Stimulated activated CD4-positive, alpha-beta T cell treated with anti-CD3 and anti-CD28 coated beads, Interleukin-1b, Interleukin-23, amount 100 ng/mL, for 48 hours (primary cell): ENCODE measurements around the gene TRIP4.
"Not testable (repeated sequence)": the region's sequence is repeated elsewhere in the genome, so short reads cannot be mapped to it uniquely, and the experiment has no call there.

ENCODE experiments used
- DNase-seq: peaks from one replicate; pipeline ENCODE4 v3.0.0-alpha.2; 2020

TRIP4 gene

DNA sequence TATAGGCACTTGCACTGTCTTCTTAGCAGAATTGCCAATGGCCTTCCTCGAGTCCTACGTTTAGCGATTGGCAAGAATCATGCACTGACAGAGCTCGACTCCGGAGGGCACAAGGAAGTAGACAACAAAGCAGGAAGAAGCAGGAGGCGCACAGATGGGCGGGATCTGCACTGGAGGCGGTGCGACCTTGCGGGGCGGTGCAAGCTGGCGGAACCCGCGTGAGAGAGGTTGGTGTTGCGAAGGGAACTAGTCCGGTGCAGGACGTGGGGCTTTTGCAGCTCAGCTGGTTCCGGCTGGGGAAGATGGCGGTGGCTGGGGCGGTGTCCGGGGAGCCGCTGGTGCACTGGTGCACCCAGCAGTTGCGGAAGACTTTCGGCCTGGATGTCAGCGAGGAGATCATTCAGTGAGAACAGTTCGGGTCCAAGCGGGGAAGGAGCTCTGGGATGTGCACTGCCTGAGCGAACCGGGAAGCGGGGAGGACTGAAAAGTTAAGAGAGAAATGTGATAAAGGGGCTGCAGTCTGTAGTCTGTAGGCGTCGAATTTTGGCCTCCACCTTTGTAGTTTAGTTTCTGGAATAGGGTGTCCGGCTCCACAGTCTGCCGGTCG is at the start of gene TRIP4:
Gene TRIP4, plus strand, starts transcription at position 275 of the 607 bp plus-strand sequence. Its CDS starts 28 bp downstream, at position 303.
- DNase-seq = peak; percentile 98

DNA sequence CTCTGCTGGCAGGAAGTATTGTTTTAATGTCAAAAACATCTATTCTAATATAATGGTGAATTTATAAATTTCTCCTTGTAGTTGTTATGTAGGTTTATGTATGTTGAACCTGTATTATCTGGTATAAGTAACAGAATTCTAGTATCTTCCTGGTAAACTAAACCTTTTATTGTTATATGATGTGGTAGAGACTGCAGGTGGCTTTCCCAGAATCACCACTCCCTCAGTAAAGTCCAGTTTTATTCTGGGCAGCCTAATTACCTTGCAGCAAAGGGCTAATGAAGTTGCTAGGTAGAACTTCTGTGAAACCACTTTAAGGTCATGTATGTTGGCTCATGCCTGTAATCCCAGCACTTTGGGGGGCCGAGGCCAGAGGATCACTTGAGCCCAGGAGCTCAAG is 47.3 kb upstream of the TRIP4 start:
- no peak for DNase-seq

DNA sequence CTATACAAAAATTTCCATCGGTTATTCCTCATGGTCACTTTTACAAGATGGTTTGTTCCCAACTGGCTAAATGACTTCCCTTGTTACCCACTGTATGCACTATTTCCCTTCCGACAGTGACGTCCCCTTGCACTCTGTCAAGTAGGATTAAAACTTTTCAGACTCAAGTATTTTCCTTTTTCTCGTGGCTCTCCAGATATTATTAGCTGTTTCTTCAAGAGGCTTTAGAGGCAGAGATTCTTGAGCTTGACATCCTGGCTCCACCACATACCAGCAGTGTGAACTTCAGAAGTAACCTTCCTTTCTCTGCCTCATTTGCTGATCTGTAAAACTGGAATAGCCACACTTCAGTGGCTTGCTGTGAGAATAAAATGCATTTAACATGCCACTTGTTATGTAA is 45.7 kb upstream of the TRIP4 start:
- no peak for DNase-seq

DNA sequence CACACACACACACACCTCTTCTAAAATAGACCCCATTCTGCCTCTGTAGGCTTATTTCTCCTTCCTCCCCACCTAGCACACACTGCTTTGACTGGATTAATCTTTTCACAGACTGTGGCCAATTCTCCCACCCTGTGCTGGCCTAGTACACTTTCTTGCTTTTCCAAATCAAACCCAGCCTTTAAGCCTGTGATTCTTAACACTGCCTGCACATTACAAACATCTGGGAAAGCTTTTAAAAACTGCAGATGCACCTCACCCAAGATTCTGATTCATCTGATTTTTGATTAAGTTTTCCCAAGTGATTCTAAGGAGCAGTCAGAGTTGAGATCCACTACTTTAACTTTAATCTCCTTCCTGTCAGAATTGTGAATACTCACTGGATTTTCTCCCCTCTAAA is 44.4 kb upstream of the TRIP4 start:
- DNase-seq = no peak

DNA sequence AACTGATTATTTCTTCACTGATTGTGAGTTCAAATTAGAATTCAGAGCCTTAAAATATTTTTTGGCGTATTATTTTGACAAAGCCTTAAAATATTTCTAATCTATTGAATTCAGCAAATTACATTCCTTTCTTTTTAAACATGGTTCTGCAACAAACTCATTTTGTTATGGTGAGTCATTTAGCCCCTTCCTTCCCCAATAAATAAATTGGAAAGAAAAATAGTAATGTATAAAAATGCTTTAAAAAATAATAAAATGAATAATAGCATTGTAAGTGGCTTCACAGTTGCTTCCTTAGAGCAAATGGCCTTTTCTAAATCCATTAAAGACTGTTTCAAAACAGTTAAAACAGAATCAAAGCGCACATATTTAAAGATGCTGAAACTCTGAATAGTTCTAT is 43.8 kb upstream of the TRIP4 start:
- DNase-seq = no peak

DNA sequence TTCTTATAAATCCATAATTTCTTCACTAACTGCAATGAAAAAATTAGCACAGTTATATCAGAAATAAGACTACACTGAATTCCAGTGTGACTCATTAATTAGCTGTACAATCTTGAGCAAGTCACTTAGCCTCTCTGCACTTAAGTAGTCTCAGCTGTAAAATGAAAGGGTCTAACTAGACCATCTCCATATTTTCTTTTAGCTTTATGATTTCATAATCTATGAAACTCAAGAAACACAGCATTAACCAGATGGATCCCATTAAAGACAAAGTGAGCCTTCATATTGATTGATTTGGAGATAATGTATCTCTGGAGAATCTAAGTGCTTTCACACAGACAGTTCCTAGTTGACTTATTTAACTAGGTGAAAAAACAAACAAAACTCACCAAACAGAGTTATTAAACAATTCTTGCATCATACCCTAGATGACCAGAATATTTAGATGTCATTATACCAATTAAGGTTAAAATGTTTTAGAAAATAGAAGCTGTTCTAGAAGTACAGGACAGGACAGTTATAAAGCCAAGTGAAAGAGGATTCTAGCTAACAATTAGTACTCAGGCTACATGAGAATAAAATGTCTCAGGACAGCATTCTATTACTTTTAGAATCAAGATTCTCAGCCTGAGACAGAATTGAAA is 42.9 kb upstream of the TRIP4 start:
- DNase-seq = no peak

DNA sequence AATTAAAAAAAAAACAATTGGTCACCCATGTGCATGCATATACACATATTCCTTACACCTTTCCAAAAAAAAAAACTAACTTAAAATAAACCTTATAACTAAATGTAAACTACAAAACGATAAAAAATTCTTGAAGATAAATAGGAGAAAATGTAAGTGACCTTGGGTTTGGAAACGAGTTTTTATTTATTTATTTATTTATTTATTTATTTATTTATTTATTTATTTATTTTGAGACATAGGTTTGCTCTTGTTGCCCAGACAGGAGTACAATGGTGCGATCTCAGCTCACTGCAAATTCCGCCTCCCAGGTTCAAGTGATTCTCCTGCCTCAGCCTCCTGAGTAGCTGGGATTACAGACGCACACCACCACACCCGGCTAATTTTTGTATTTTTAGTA is 41.4 kb upstream of the TRIP4 start:
- not testable (repeated sequence) for DNase-seq

DNA sequence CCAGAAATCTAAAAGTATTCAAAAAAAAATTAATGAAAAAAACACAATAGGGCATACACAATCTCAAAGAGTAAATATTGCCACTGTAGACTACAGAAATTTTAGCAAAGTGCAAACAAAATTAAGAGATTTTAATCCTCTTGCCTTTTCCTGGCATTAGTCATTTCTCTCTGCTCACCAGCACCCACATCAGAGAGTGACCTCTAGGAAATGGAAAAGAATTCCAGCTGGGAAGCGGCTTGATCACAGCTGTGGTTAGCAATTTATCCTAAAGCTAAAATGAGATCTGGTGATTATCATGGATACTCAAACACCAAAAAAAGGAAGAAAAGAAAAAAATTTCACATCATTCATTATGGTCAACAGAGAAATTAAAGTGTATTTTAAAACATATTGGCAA is 39.2 kb upstream of the TRIP4 start:
- DNase-seq = no peak

DNA sequence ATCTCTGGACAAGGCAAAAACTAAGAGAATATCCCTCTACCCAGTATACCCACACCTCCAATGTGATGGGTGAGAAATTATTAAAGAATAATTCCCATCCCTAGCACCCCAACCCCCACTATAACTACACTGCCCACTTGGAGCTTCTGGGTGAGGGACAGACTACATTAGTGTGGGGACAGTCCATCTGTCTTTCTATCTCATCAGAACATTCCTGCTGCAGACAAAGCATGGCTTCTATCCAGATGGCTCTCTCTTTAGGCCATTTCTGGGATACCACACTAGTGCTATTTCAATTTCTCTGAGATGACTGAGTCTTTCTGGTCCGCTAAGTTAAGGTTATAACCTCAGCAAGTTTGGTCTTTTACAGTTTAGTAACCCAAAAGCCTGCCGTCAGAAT is 38.3 kb upstream of the TRIP4 start:
- no peak for DNase-seq

DNA sequence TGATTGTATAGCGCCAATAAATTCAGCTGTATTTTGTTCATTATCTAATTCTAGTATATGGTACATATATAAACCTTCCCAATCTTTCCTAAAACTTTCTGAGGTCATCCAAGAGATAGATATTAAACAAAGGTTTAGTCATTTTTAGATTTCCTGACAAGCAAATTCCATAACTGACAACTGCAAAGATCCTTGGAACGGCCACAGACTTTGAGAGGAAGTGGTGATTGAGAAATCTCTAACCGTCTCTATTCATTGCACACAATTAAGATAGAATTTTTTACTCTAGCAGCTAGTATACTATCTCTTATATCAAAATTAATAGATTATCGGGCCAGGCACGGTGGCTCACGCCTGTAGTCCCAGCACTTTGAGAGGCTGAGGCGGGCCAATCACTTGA is 36.4 kb upstream of the TRIP4 start:
- no peak for DNase-seq

DNA sequence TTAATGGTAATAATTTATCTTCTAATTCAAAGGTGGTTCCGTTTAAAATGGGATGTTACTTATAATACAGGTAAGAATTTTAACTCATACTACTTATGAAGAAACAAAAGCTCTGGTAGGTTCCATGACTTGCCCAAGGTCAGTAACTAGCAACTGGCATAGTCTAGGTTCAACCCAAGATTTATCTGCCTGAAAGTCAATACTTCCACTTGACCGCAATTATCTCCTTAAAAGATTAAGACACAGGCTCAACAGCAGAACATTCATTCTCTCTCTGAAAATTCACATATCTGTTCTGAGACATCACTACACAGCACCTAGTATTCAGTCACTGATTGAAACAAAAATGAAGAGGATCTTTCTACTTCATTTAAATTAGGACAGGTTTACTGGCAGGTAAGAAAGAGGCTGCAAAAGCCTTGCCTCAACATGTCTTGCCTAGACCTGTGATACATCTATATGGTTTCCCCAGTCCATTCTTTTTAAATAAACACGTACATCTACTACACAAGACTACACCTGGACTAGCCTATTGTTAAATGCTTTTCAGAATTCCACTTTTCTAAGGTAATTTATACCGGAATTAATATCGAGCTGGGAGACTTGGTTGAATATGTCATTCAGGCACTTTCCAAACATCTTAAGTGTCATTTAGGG is 32.8 kb upstream of the TRIP4 start:
- DNase-seq = no peak

DNA sequence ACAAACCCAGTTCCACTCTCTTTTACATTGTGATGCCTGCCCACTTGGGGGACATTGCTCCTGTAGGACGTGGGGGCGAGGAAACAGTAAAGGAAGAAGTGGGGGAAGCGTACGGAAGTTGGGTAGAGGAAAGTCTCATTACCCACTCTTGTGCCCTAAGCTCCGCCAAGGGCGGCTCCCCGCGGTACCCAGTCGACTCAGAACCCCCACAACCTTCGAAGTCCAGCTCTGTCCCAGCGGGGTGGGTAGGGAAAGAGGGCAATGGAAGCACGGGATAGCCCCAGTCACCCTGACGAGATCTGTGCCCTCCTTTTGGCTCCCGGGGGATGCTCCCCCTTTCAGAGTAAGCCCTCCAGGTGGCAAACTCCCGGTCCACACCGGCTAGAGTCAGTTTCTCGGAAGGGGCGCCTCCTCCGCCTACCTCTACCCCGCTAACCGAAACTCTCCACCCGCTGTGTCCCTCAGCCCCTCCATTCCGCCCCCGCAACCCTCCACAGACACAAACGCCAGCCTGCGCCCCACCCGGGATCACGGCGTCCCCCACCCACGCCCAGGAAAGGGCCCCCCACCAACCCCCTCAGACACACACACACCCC is 32.2 kb upstream of the TRIP4 start:
- DNase-seq = peak; percentile 24

DNA sequence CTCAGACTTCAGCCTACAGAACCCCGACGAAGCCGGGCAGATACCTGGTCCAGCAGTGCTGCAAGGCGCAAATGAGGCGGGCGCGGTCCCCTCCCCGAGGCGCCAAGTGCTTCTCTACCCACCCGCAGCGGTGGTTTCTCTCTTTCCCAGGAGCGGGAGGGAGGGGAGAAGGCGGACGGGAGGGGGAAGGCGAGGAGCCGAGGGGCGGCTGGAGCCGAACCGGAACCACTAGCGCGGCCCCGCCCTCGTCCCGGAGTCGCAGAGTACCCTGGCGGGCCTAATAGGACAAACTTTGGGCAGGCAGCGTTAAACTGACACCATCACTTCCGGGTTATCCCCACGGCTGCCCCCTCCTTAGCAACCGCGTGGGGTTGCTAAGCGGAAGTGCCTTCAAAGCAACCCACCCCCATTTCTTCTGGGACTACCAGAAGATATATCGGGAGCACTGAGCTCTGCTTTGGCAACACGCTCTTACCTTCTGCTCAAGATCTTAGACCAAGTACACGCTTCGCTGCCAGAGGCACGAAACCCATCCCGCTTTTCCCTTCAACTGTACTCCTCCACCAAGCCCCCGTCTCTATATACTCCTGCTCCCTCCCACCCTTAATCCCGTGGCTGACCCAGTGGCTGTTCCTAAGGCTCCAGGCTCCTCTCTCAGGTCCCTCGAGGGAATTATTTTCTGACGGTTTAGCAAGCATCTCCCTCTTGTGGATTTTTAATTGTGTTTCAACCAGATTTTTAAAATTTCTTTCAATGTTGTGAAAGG is 31.5 kb upstream of the TRIP4 start, which contains the start of gene CSNK1G1:
Gene CSNK1G1, minus strand, starts transcription at position 230 of the 766 bp plus-strand sequence. CDS start 55,674 bp downstream, outside the sequence.
- DNase-seq = peak; percentile 92

DNA sequence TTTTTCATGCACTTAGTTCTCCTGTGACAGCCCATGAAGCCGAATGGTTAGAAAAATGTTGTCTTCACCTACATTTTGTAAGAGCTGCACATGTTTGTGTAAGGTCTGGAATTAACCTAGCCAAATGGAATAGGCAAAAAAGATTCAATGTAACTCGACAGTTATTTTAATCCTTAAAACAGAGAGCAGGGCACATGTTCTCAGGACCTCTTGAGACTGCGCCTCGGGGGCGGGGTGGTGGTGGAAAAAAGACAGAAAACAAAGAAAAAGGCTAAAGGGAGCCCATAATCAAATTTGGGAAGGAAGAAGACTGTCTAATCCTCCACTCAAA is 31.0 kb upstream of the TRIP4 start:
- DNase-seq = no peak

DNA sequence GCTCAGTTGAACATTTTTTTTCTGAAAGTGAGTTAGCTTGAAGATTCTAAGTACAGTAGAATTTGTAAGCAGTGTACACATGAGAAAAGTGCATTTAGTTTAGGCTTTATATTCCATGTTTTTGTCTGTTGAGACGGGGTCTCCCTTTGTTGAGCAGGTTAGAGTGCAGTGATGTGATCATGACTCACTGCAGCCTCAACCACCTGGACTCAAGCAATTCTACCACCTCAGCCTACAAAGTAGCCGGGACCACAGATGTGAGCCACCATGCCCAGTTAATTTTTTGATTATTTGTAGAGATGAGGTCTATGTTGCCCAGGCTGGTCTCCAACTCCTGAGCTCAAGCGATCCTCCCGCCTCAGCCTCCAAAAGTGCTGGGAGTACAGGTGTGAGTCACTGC is 26.4 kb upstream of the TRIP4 start:
- DNase-seq = no peak

DNA sequence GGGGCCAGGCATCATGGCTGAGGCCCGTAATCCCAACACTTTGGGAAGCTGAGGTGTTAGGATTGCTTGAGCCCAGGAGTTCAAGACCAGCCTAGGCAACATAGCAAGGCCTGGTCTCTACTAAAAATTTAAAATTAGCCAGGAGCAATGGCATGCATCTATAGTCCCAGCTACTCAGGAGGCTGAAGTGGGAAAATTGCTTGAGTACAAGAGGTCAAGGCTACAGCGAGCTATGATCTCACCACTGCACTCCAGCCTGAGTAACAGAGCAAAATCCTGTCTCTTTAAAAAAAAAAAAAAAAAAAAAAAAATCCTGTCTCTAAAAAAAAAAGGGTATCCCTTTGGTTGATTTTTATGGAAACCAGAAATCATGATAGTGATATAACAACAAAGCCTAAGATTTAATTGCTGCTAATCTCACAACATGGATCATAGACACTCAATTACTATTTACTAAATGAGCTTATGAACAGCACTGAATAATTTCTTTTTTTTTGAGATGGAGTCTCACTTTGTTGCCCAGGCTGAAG is 18.5 kb upstream of the TRIP4 start:
- DNase-seq = no peak

DNA sequence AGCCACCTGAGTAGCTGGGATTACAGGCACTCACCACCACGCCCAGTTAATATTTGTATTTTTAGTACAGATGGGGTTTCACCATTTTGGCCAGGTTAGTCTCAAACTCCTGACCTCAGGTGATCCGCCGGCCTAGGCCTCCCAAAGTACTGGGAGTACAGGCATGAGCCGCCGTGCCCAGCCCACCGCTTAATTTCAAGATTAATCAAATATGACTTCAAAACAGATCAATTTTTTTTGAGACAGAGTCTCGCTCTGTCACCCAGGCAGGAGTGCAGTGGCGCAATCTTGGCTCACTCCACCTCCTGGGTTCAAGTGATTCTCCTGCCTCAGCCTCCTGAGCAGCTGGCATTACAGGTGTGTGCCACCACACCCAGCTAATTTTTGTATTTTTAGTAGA is 16.3 kb upstream of the TRIP4 start:
- not testable (repeated sequence) for DNase-seq

DNA sequence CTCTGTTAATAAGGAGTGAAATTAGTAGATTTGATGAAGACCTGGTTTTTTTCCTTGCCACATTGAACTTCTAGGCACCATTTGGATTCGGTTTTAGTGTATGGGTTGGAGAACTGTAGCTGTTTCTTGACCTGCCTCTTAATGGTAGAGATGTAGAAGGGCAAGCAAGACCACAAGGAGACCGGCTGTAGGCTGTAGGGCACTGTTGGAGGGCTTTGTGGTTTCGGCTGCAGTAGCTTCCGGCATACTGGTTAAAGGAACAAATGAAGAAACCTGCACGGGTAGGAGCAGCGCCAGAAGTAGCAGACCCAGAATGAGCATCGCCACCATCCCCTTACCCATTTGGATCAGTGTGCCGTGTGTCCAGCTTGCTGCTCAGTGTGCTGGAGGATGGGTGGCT is 14.3 kb upstream of the TRIP4 start:
- no peak for DNase-seq

DNA sequence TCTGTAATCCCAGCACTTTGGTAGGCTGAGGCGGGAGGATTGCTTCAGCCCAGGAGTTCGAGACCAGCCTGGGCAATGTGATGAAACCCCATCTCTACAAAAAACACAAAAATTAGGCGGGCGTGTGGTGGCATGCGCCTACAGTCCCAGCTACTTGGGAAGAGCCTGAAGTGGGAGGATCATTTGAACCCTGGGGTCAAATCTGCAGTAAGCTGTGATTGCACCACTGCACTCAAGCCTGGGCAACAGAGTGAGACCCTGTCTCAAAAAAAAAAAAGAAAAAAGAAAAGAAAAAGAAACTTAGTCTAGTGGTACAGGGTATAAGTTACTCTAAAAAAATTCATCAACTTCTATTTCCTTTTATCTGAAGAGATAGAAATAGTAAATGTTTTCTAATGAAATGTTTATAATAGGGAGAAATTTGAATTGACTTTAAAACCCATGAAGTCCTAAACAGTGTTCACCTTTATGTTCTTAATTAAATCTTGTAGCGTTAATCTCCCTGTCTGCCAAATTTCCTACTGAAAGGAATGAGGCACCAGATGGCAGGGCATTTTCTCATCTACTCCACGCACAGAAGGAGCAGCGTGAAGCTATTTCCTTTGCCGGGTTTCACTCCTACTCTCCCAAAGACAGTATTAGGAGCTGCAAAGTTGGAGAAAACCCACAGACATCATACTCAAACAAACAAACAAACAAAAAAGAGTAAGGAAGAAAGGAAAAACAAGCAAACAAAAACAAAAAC is 8.2 kb upstream of the TRIP4 start:
- no peak for DNase-seq

DNA sequence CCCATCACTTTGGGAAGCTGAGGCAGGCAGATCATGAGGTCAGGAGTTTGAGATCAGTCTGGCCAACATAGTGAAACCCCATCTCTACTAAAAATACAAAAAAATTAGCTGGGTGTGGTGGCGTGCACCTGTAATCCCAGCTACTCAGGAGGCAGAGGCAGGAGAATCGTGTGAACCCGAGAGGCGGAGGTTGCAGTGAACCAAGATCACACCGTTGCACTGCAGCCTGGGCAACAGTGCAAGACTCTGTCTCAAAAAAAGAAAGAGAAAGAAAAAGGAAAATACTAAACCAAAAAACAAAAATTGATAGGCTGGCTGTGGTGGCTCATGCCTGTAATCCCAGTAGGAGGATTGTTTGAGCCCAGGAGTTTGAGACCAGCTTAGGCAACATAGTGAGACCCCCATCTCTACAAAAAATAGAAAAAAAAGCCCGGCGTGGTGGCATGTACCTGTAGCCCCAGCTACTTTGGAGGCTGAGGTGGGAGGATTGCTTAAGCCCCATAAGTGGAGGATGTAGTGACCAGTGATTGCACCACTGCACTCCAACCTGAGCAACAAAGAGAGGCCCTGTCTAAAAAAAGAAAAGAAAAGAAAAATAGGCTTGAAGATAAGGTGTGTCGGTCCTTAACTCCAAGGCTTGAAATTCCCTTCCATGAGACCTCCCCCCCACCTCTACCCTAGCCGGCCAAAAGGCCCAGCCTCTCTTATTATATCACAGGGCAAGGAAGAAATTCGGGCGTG is 7.3 kb upstream of the TRIP4 start:
- DNase-seq = not testable (repeated sequence)

DNA sequence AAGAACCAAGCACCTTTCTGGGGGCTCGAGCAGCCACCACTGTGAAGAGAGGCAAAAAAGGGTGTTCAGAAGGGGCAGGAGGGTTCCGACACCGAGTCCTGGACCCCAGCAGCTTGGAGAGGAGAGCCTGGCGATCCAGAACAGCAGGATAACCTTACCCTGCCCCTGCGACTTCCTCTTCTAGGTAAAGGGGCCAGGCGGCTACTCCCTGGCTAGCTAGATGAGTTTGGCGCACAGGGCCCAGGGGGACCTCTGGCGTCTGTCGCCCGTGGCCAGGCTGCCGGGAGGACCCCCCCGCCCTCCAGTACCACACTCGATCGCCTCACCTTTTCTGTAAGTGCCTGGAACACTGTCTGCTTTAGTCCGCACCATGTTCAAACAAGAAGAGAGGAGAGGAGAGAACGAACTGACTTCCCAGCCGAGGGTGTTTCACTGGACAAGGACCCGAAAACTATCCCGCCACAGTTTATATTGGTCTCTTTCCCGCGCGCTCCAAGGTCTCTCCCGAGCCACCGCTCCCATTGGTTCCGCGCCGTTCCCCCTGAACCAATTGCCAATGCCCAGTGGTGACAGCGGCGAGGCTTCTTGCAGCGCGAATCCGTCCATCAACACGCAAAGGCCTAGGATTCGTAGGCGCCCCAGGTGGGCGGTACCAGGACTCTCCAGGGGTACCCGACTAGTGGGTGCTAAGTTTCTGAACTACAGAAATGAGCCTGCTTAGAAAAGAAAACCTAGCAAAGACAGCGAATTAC is 6.5 kb upstream of the TRIP4 start, which contains the start of gene PCLAF:
Gene PCLAF, minus strand, starts transcription at position 442 of the 752 bp plus-strand sequence. Its CDS starts 70 bp downstream, at position 372.
- peak; percentile 97 for DNase-seq
